K562 (cell line): ENCODE data around the gene MITF. TPM values are rescaled to one million over a fixed set of nuclear protein-coding genes. Genes with fewer than 3 reads are reported as not detected.
A peak's percentile ranks its signal among the peaks of the same experiment; 100 is the strongest.

ENCODE experiments used
- ATAC-seq: fragments of 200-7000 bp; cut with Tn5 transposase; 3 replicates; pipeline ENCODE4 v1.9.1; 2020; ENCODE audit warnings: moderate library complexity
- BruUV-seq: library from RNA; stranded (reverse); fragments of 400-500 nt; replicated peaks from 2 replicates; lab custom pipeline; 2021; lab: Mats Ljungman, UMichigan
- CTCF ChIA-PET: fragments of 300-600 bp; formaldehyde crosslinking; extraction: SDS; loops from one replicate; lab custom pipeline; 2021; ENCODE audit warnings: low intra/inter-chr PET ratio; lab: Yijun Ruan, JAX
- POLR2A ChIA-PET: fragments of 300-600, 350-650 bp; sonication (Branson Sonifier 250); formaldehyde crosslinking; extraction: SDS; loops from one replicate; lab custom pipeline; 2021; ENCODE audit warnings: antibody characterized with exemption, inconsistent platforms; lab: Yijun Ruan, JAX
- DNase-seq, 4 experiments: peaks; one replicate each; pipeline versions ENCODE4 v3.0.0 to v3.0.0-alpha.2; 2011 to 2018; ENCODE audit warnings: low spot score in 3 of 4, mixed read lengths in 3 of 4; ENCODE audit errors: extremely low read depth in 1 of 4
- FAIRE-seq: peaks from 2 replicates; lab custom pipeline; 2011; peaks lifted over from hg19 to GRCh38; lab: Jason Lieb, UNC
- H2AFZ ChIP-seq: 2 replicates; pipeline ENCODE4 v1.6.0; 2011; ENCODE audit warnings: low read depth, low read length, control low read depth, inconsistent platforms
- H3K27ac ChIP-seq: fragments of 200-600 bp; 3 replicates; pipeline ENCODE4 v1.8.0; 2011; ENCODE audit warnings: low read depth, mild to moderate bottlenecking, control low read depth, inconsistent platforms, low read length, moderate library complexity, mixed read lengths; ENCODE audit errors: extremely low read depth
- H3K27me3 ChIP-seq, 2 experiments: fragments of 300-600 bp in 1 of 2; 2 replicates in 1 of 2; 3 replicates in 1 of 2; pipeline versions ENCODE4 v1.6.0 to v1.8.0; 2011; ENCODE audit warnings: inconsistent platforms in 2 of 2, low read length in 2 of 2, mild to moderate bottlenecking in 1 of 2, mixed read lengths in 1 of 2, moderate library complexity in 1 of 2; ENCODE audit not compliant: control insufficient read depth in 2 of 2, insufficient read depth in 2 of 2
- H3K36me3 ChIP-seq: fragments of 300-600 bp; 3 replicates; pipeline ENCODE4 v1.8.0; 2011; ENCODE audit warnings: mild to moderate bottlenecking, low read length, inconsistent platforms; ENCODE audit not compliant: control insufficient read depth, insufficient read depth
- H3K4me1 ChIP-seq, 2 experiments: fragments of 200-600 bp in 1 of 2; replicated peaks in 1 of 2; 2 replicates in 1 of 2; 3 replicates in 1 of 2; pipeline versions ENCODE4 v1.5.1 to v1.8.0; 2011; ENCODE audit warnings: inconsistent platforms in 2 of 2, low read length in 2 of 2, mild to moderate bottlenecking in 1 of 2, mixed read lengths in 1 of 2, moderate library complexity in 1 of 2; ENCODE audit not compliant: control insufficient read depth in 2 of 2, insufficient read depth in 2 of 2
- H3K4me2 ChIP-seq: 2 replicates; pipeline ENCODE4 v1.6.1; 2011; ENCODE audit warnings: low read length, control low read depth, inconsistent platforms, mixed read lengths; ENCODE audit not compliant: insufficient read depth
- H3K4me3 ChIP-seq: fragments of 200-600 bp; sonication (generic), shearing (Covaris generic); 2 replicates; pipeline ENCODE4 v1.5.1; 2016; ENCODE audit warnings: control low read depth, inconsistent platforms
- H3K79me2 ChIP-seq: fragments of 200-600 bp; 3 replicates; pipeline ENCODE4 v1.8.0; 2011; ENCODE audit warnings: low read length, inconsistent platforms; ENCODE audit not compliant: control insufficient read depth, insufficient read depth
- H3K9ac ChIP-seq, 2 experiments: 2 replicates each; pipeline versions ENCODE4 v1.6.0 to v1.6.1; 2011; ENCODE audit warnings: low read depth in 2 of 2, low read length in 2 of 2, control low read depth in 1 of 2, inconsistent platforms in 1 of 2, mild to moderate bottlenecking in 1 of 2, mixed read lengths in 1 of 2; ENCODE audit not compliant: insufficient read depth in 1 of 2
- H3K9me1 ChIP-seq: one replicate; pipeline ENCODE4 v1.6.0; 2011; ENCODE audit warnings: inconsistent platforms, mild to moderate bottlenecking, low read length, moderate library complexity; ENCODE audit not compliant: control insufficient read depth, insufficient read depth
- H3K9me3 ChIP-seq: replicated peaks from 2 replicates; pipeline ENCODE4 v1.5.1; 2011; ENCODE audit warnings: low read depth, low read length, inconsistent platforms; ENCODE audit not compliant: control insufficient read depth, insufficient read depth
- H4K20me1 ChIP-seq: replicated peaks from 2 replicates; pipeline ENCODE4 v1.6.1; 2011; ENCODE audit warnings: low read length, inconsistent platforms, mixed read lengths; ENCODE audit not compliant: control insufficient read depth, insufficient read depth
- CBX3 ChIP-seq, 2 experiments: IDR thresholded peaks; 1 replicate in 1 of 2; 2 replicates in 1 of 2; pipeline ENCODE4 v1.6.1; 2012; ENCODE audit warnings: inconsistent platforms in 2 of 2, low read length in 2 of 2, borderline replicate concordance in 1 of 2, control low read depth in 1 of 2
- CBX5 ChIP-seq: IDR thresholded peaks from 2 replicates; pipeline ENCODE4 v1.6.1; 2014; ENCODE audit warnings: low read depth, borderline replicate concordance
- FOS ChIP-seq: IDR thresholded peaks from 3 replicates; pipeline ENCODE4 v1.6.1; 2011; ENCODE audit not compliant: insufficient read length; ENCODE audit errors: extremely low read depth
- NBN ChIP-seq: fragments of 450-650 bp; IDR thresholded peaks from 2 replicates; pipeline ENCODE4 v1.6.1; 2016; ENCODE audit warnings: low read depth, mild to moderate bottlenecking
- RFX1 ChIP-seq: fragments of 450-650 bp; IDR thresholded peaks from 2 replicates; pipeline ENCODE4 v1.6.1; 2016; ENCODE audit warnings: mild to moderate bottlenecking, moderate library complexity
- TRIM28 ChIP-seq: fragments of 450-650 bp; IDR thresholded peaks from 2 replicates; pipeline ENCODE4 v1.6.1; 2017
- WGBS: fragments of 100-300 bp; shearing (Covaris generic); methylation state at CpG from one replicate; pipeline ENCODE4 v1.1.6; 2016; ENCODE audit warnings: low coverage, mixed read lengths; ENCODE audit not compliant: insufficient coverage; ENCODE audit errors: missing lambda C conversion rate; 5-methylcytosine and 5-hydroxymethylcytosine counted together
- in situ Hi-C: fragments of 300-500 bp; cut with MboI; formaldehyde crosslinking; loops from 4 replicates; pipeline ENCODE4 v1.15.0; 2018; ENCODE audit warnings: inconsistent platforms, mixed read lengths
- intact Hi-C: fragments of 100-400 bp; cut with micrococcal nuclease; formaldehyde crosslinking; loops from 2 replicates; pipeline ENCODE4 v1.14.2; 2022
- polyA plus RNA-seq, 8 experiments: library from polyadenylated mRNA; depleted of rRNA in 4 of 8; stranded (reverse) in 5 of 8; unstranded in 3 of 8; fragments of >200 nt; fragmentation: Nextera tagmentation in 2 of 8; fragmentation: Illumina TruSeq in 1 of 8; extraction: Ambion mirVana in 2 of 8; extraction: Trizol in 1 of 8; gene quantifications; 2 replicates each; pipeline versions ENCODE4 v1.2.1 to v1.2.3, GENCODE V29; 2011 to 2014; ENCODE audit warnings: inconsistent platforms in 1 of 8, missing spikeins in 1 of 8
- total RNA-seq, 7 experiments: library from RNA; depleted of rRNA in 6 of 7; stranded (reverse); fragments of >200 nt in 6 of 7; fragmentation: Illumina TruSeq in 2 of 7; extraction: Trizol in 2 of 7; gene quantifications; 2 replicates each; pipeline versions ENCODE4 v1.2.1 to v1.2.3, GENCODE V29; 2011 to 2021; ENCODE audit warnings: low replicate concordance in 1 of 7

Gene MITF
- total and polyA plus RNA-seq, 9 of the 15 experiments (the other 6 are each of a cell fraction or from before 2014, with no cell fraction given) = 5.6 to 14.9 (median 11.1) TPM

GRCh38 chr3:69752241-69752640, 13.0 kb downstream of the MITF start:
- peaks cover 56% of the 10 kb centered on the region for H3K79me2 ChIP-seq
- H3K27me3 ChIP-seq = no peaks in the 10 kb centered on the region
- no TSS peak for BruUV-seq
- peaks cover 6% of the 10 kb centered on the region for H3K9me3 ChIP-seq
- H3K36me3 ChIP-seq = no peaks in the 10 kb centered on the region; the same call in 2 of the 3 replicates
- ChIA-PET CTCF (no interaction called here), POLR2A (no interaction called here)
- no peak for FAIRE-seq
- 100% methylated on average over 1 of the region's 1 CpG for WGBS
- in situ Hi-C loops = no loop called here
- H2AFZ ChIP-seq = no peak overlapping the region
- intact Hi-C loops = no loop called here
- H3K4me1 ChIP-seq = no peaks in the 10 kb centered on the region; a peak in 2 of 5 replicates
- no peak overlapping the region for H3K27ac ChIP-seq
- H4K20me1 ChIP-seq = no peaks in the 10 kb centered on the region
- H3K4me2 ChIP-seq = no peak overlapping the region
- H3K9ac ChIP-seq = no peak overlapping the region
- no peaks in the 10 kb centered on the region for H3K9me1 ChIP-seq
- DNase-seq = no peak
- TF ChIP-seq RFX1 = no peak
- ATAC-seq = no peak
- no peak overlapping the region for H3K4me3 ChIP-seq

GRCh38 chr3:69753179-69753775, 14.0 kb downstream of the MITF start:
- Histone ChIP-seq H3K9me3 (peaks cover 6% of the 10 kb centered on the region), H3K79me2 (peaks cover 54% of the 10 kb centered on the region), H2AFZ (no peak overlapping the region), H3K9ac (no peak overlapping the region), H3K36me3 (no peaks in the 10 kb centered on the region; the same call in 2 of the 3 replicates), H3K4me1 (no peaks in the 10 kb centered on the region; a peak in 2 of 5 replicates), H3K27me3 (no peaks in the 10 kb centered on the region)
- intact Hi-C loops = no loop called here
- TF ChIP-seq NBN = no peak
- TF ChIP-seq CBX3 (IDR thresholded peaks at IDR 0.05; ENCODE audit: borderline replicate concordance in 1 of 2, low read length in 2 of 2) = peak in 1 of 2 experiments; percentile 44; a peak in 1 of 3 replicates
- peak; percentile 64; the same call in 1 of the 2 replicates for TF ChIP-seq TRIM28
- TF ChIP-seq FOS = no peak
- 0 out of 2 replicates have a peak, but pooled peaks have one; percentile 55 for TF ChIP-seq CBX5
- TF ChIP-seq, all 486 proteins: peak for 3
- H3K4me3 ChIP-seq = no peak overlapping the region
- no peak overlapping the region for H3K27ac ChIP-seq
- ATAC-seq (no peak), FAIRE-seq (no peak), DNase-seq (no peak)
- H4K20me1 ChIP-seq = no peaks in the 10 kb centered on the region
- no TSS peak for BruUV-seq
- H3K9me1 ChIP-seq = no peaks in the 10 kb centered on the region
- no peak overlapping the region for H3K4me2 ChIP-seq
- CTCF ChIA-PET = no interaction called here
- POLR2A ChIA-PET = no interaction called here
- in situ Hi-C loops = no loop called here
